GM19099 (cell line): ENCODE measurements around the gene IGF1R.

Source experiments
- POLR2A ChIP-seq: IDR thresholded peaks from 3 replicates; pipeline ENCODE4 v1.6.1; 2011; ENCODE audit warnings: low read depth; ENCODE audit not compliant: insufficient read length; ENCODE audit errors: extremely low read depth

The IGF1R gene

GRCh38 chr15:98731712-98732450 is 83.5 kb downstream of the IGF1R start:
- TF ChIP-seq POLR2A, result no peak

- no peak for TF ChIP-seq POLR2A
These were observed 84.8 kb downstream of the IGF1R start for GRCh38 chr15:98733098-98733497.

- TF ChIP-seq POLR2A, result no peak
These were observed 86.3 kb downstream of the IGF1R start for GRCh38 chr15:98734466-98735199.

DNA sequence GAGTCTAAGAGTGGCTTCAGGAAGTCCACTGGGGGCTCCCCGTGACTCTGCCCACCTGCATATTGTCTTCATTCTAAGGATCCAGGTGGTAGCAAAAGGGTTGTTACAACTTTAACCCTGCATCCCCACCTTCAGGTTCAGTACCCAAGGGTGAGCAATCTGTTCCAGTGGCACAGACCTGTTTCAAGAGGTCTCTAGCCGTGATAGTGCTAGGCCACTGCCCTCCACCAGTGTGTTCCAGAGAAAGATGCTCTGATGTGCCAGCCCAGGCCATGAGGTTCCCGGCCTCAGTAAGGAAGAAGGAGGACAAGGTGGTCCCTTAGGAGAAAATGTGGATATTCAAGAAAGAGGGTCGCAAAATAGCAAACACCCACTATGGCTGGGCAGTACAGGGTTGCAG is 87.0 kb downstream of the IGF1R start:
- no peak for TF ChIP-seq POLR2A

GRCh38 chr15:98735895-98736617 is 87.7 kb downstream of the IGF1R start:
- TF ChIP-seq POLR2A, result no peak

GRCh38 chr15:98737159-98737558 is 88.8 kb downstream of the IGF1R start:
- no peak for TF ChIP-seq POLR2A

- TF ChIP-seq POLR2A, result no peak
These were observed 89.4 kb downstream of the IGF1R start for GRCh38 chr15:98737721-98738120.

DNA sequence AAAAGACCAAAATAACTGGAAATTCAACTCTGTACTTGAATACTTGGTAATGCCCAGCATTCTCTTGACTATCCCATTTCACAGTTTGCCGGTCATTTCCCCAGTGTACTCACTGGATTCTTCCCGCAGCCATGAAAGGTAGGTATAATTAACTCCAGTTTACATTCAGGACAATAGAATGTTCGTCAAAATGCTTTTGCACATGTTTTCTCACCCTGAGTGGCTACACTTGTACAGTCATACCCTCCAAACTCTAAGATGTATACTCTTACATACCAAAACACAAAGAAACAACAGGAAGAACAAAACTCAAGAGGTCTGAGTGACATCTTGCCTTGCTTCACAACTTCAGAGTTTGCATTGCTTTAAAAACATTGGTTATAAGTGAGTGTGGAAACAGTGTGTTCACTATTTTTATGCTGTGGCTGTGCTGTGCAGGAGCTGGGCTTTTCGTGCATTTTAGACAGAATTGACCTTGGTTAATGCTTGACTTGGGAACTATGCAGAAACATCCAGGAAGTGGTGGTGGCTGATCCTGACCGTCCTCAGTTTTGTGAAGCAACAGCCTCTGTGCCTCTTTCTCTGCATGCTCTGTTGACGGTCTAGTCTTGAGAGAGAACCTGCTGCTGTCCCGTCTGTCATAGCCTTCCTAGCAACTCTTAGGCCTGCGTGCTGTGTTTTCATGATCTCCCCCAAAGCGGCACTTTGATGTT is 90.5 kb downstream of the IGF1R start:
- TF ChIP-seq POLR2A, result no peak

- no peak for TF ChIP-seq POLR2A
These were observed 92.0 kb downstream of the IGF1R start for GRCh38 chr15:98740295-98740694.

DNA sequence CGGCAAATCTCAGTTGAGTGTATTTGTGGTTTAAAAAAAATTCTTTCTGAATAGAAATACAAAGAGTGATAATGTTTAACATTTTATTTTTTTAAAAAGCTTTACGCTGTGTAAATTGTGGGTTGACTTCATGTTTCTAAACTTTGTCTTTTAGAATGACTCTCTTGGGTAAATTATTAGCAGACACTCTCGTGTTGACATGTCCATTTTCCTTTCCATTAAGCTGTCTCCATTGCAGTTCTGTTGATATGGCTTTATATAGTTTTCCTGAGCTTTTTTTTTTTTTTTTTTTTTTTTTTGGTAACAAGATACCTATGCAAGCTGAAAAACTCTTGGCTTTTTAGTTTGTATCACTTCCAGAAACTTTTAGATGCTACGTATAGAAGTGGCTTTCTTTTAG is 92.6 kb downstream of the IGF1R start:
- TF ChIP-seq POLR2A, result no peak

GRCh38 chr15:98743177-98743576 is 94.8 kb downstream of the IGF1R start:
- no peak for TF ChIP-seq POLR2A

- TF ChIP-seq POLR2A, result no peak
These were observed 96.2 kb downstream of the IGF1R start for GRCh38 chr15:98744506-98744905.

- no peak for TF ChIP-seq POLR2A
These were observed 96.8 kb downstream of the IGF1R start for GRCh38 chr15:98745179-98745578.

DNA sequence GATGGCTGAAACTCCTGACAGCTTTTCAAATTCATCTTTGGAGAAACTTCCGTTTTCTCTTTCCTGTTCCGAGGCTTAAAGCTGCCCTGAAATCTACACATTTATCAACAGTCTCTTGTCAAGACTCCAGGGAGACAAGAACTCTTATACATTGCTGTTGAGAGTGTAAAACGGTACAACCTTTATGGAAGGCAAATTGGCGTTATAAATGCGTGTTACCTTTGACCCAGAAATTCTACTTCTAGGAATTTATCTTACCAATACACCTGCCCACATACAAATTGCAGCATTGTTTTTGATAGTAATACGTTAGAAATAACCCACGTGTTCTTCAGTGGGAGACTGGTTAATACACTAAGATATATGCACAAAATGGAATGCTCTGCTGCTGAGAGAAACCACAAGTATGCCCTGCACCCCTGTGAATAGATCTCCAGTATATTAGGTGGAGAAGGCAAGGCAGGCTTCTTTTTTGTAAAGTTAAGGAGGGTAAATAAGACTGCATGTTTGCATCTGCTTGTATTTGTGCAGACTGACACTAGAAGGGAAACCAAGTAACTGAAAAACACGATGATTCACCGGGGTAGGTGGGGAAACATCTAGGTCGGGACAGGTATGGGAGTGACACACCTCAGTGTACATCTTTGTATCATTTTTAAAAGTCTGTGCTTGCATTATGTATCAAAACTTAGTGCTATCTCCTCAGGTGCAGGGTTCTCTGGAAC is 97.5 kb downstream of the IGF1R start:
- TF ChIP-seq POLR2A, result no peak
